AG09319 (cell line): Measurements from ENCODE around the gene NUDT2.

Experiments
- DNase-seq: peaks from one replicate; pipeline ENCODE4 v3.0.0-alpha.2; 2010; ENCODE audit warnings: low read depth; ENCODE audit errors: extremely low read depth
- TF ChIP-seq, protein P1 (sequence below): IDR thresholded peaks from 2 replicates; pipeline ENCODE4 v1.5.1; 2011; ENCODE audit warnings: low read depth, mild to moderate bottlenecking, inconsistent platforms, low read length, moderate library complexity

The NUDT2 gene

DNA sequence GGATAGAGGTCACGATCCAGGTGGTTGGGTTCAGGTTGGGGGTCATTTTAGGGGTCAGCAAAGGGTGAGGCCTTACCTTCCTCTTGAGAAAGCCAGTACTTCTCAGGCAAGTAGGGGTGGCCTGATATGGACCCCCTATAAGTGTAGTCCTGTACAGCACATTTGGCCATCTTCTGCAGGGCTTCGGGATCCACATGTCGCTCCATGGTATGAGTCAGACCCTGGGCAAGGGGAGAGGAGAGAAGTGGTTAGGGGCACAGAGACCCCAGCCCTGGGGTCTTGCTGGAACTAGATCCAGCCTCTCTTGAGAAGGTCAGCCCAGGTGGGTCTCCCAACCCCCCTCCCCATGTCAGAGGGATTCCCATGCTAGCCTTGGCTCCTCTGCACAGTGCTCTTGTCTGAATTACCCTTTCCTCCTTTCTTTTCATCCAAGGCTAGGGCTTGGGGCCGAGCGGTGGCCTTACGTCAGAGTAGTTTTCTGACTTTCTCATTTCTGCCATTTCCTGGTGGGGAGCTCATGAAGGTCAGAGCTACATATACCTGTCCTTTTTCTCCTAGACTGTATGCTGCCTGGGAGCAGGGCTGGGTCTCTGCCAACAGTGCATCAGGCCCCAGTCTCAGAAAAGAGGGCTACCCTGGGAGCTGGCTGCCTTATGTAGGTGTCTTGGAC lies 56.3 kb downstream of the NUDT2 start:
- TF ChIP-seq, protein P1, sequence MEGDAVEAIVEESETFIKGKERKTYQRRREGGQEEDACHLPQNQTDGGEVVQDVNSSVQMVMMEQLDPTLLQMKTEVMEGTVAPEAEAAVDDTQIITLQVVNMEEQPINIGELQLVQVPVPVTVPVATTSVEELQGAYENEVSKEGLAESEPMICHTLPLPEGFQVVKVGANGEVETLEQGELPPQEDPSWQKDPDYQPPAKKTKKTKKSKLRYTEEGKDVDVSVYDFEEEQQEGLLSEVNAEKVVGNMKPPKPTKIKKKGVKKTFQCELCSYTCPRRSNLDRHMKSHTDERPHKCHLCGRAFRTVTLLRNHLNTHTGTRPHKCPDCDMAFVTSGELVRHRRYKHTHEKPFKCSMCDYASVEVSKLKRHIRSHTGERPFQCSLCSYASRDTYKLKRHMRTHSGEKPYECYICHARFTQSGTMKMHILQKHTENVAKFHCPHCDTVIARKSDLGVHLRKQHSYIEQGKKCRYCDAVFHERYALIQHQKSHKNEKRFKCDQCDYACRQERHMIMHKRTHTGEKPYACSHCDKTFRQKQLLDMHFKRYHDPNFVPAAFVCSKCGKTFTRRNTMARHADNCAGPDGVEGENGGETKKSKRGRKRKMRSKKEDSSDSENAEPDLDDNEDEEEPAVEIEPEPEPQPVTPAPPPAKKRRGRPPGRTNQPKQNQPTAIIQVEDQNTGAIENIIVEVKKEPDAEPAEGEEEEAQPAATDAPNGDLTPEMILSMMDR, result no peak
- DNase-seq, result no peak

DNA sequence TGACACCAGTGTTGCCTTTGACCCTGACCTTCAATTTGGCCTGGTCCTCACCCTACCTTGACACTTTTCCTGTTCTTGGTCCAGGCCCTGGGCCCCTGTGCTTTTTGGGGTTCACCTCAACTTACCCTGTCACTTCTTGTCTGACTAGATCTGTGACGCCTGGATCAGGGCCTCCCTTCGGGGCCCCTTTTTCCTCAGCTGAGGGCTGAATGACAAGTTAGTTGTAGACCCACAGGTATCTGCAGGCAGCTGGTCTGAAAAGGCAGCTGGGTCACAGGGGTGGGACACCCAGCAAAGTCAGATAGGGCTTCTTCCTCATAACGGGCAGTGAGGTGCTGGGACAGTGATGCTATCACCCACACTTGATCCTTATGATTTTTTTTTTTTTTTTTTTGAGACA lies 57.3 kb downstream of the NUDT2 start:
- no peak for DNase-seq
- TF ChIP-seq, protein P1, result no peak

DNA sequence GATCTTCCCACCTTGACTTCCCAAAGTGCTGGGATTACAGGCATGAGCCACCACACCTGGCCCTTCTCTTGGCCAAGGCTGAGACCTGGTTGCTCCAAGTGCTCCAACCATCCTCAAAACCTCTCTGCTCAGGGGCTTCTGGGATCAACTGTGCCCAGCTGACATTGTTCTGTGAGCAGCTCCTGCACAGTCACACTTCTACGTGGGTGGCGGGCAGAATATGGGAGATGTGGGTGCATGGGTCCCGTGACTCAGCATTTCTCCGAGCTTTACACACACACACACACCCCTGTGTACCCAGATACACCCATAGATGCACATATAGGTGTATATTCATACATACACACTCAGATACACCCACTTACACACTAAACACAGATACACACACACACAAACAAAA lies 57.9 kb downstream of the NUDT2 start:
- DNase-seq, result no peak
- TF ChIP-seq, protein P1, result no peak

DNA sequence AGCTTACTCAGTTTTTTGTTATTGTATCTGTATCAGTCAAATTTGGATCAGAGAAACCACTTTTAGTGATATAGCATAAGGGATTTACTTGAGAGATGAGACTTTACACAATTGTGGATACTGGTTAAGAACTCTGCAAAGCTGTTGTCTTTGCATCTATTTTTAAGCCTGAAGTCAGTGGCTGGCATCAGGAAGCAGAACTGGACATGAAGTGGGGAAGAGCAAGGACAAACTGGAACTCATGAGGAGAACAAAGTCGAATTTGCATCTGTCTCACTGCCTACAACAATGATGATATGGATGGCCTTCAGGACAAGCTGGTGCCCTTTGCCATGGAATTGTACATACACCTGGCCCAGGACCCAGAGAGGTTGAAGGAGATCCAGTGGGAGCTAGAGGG lies 63.1 kb downstream of the NUDT2 start:
- DNase-seq, result no peak
- TF ChIP-seq, protein P1, result no peak
